Occipital lobe (tissue), 3 donors: ENCODE measurements around the gene DCTN2. TPM values are rescaled to one million over a fixed set of nuclear protein-coding genes. Genes with fewer than 3 reads are reported as not detected.

ENCODE experiments used
- DNase-seq: peaks from one replicate; lab custom pipeline; 2025; lab: John Stamatoyannopoulos, UW
- small RNA-seq: library from RNA; depleted of rRNA; stranded (forward); fragments of <200 nt; gene quantifications from one replicate; pipeline ENCODE3, GENCODE V24; 2014
- total RNA-seq: library from RNA; depleted of rRNA; stranded (reverse); fragments of >200 nt; gene quantifications from one replicate; pipeline ENCODE4 v1.2.3, GENCODE V29; 2014

DCTN2 gene
- total RNA-seq, 1 donor from 2014 or later = 103 TPM

DNA sequence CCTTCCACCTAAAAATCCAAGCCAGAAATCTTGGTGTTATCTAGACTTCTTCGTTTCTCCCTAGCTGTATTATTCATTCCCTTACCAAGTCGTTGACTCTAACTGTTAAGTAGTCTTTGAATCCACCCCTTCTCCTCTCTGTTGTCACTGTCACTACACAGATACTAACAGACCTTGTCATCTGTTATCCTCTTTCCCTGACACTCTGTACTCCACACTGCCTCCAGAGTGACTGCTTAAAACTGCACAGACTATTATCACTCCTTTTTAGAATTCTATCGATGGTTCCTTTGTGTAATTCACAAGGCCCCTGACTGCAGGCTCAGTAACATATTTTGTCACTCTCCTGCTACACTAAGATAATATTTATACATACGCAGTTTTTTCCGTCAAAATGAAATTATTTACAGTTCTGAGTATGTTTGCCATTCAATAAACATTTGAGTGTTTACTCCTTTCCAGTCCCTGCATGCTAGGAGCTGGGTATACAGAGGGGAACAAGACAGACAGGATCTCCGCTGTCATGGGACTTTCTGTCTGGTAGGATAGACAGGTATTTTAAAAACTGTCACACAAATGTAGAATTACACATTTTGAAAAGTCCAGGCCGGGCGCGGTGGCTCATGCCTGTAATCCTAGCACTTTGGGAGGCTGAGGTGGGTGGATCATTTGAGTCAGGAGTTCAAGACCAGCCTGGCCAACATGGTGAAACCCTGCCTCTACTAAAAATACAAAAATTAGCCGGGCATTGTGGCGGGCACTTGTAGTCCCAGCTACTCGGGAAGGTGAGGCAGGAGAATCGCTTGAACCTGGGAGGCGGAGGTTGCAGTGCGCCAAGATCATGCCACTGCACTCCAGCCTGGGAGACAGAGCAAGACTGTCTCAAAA, 55.4 kb downstream of the DCTN2 start:
- DNase-seq = no peak

DNA sequence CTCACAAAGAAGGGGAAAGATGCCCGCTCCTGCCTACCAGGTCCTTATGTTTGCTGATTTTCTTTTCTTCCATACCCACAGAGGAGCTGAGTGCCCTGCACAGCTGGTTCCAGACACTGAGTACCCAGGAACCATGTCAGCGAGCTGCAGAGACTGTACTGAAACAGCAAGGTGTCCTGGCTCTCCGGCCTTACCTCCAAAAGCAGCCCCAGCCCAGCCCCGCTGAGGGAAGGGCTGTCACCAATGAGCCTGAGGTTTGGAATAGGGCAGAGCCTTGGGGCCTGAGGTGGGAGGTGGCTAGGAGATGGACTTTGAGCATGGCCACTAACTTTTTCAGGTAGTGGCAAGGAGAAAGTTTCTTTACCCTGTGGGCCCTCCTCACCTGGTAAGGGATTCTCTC, 56.9 kb downstream of the DCTN2 start:
- DNase-seq = no peak

DNA sequence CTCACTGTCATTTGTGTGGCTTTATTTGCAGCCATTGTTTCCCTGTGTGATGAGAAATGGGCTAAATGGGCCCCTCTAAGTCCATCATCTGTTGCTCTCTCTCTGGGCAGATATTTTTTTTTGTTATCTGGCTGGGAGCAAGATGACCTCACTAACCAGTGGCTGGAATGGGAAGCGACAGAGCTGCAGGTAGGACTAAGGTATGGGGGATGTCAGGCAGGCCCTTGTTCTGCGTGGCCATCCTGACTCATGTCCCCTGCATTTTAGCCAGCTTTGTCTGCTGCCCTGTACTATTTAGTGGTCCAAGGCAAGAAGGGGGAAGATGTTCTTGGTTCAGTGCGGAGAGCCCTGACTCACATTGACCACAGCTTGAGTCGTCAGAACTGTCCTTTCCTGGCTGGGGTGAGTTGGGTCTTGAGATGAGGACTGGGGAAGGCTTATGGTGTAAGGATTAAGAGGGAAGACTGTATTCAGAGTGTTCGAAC, 57.8 kb downstream of the DCTN2 start:
- no peak for DNase-seq

DNA sequence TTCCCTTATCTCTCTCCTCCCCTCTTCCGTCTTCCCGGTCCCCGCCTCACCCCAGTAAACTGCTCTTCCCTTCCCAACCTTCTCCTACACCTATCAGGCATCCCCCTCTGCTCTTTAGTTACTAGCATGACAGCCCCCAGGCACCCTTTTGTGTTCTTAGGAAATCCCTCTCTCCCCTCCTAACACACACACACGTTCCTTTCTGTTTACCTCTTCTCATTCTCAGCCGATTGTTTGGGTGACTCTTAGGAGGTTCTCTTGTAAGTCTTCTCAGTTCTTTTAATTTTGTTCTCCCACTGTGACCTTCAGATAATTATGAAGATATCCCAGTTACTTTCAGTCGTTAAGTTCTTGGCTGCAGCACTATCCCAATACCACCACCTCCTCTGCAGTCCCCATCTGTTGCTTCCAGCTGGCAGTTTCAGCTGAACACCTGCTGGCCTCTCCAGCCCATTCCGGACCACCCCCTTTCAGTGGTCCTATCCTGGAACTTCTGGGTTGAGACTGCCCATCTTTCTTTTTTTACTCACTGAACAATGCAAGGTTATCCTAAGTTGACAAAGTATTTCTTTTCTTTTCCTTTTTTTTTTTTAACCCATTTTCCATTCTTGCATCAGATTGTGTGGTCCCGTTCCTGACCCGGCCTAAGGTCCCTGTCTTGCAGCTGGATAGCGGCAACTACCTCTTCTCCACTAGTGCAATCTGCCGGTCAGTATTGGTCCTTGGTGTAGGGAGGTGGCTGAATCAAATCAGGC, 58.4 kb downstream of the DCTN2 start:
- no peak for DNase-seq

DNA sequence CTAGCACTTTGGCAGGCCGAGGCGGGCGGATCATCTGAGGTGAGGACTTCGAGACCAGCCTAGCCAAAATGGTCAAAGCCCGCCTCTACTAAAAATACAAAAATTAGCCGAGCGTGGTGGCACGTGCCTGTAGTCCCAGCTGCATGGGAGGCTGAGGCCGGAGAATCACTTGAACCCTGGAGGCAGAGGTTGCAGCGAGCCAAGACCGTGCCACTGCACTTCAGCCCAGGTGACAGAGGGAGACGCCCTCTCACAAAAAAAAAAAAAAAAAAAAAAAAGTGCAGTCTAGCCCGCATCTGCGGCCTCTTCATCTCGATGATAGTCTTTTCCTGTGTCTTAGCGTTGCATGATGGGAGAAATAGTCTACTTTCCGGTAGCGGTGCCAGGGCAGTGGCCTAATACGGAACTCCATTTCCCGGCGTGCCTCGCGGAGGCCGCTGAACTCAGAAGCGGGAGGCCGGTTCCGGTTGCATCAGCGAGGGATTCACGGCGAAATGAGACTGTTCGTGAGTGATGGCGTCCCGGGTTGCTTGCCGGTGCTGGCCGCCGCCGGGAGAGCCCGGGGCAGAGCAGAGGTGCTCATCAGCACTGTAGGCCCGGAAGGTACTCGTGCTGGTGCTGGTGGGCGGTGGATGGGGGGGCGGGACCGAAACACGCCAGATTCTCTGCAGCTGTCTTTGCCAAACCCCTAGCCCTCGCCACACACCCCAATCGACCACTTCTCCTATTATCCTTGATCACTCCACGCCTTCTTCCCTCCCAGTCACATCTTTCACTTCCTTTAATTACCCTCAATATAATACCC, 59.2 kb downstream of the DCTN2 start, which contains the start of gene MARS1:
Gene MARS1, plus strand, starts transcription at position 472 of the 805 bp plus-strand sequence. Its CDS starts 23 bp downstream, at position 495.
- DNase-seq = peak; percentile 92

DNA sequence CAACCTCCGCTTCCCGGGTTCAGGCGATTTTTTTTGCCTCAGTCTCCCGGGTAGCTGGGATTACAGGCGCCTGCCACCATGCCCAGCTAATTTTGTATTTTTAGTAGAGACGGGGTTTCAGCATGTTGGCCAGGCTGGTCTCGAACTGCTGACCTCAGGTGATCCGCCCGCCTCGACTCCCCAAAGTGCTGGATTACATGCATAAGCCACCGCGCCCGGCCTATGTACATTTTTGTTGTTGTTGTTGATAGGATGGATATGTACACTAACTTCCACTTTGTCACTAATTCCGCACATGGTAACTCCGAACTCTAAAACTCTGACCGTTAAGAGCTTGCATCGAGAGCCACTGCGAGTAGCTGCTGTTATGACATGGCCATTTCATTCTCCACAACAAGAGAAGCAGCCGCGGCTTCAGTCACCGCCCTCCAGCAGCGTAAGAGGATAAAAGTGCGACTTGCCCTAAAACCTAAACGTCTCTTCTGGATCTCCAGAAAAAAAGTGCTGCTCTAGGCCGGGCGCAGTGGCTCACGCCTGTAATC, 59.9 kb downstream of the DCTN2 start:
- DNase-seq = no peak

DNA sequence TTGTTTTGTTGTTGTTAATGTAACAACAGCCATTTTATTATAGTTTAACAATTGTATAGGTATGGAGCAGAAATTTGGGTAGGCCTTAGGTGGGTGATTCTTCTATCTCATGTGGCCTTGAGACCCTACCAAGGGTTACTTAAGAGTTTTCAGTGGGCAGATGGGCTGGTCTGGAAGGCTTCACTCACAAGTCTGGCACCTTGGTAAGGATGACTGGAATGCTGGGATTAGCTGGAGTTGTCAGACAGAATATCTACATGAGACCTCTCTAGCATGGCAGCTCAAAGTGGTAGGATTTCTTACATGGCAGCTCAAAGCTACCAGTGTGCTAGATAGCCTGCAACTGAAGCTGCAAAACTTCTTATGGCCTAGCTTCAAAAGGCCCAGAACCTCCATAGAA, 61.3 kb downstream of the DCTN2 start:
- no peak for DNase-seq

DNA sequence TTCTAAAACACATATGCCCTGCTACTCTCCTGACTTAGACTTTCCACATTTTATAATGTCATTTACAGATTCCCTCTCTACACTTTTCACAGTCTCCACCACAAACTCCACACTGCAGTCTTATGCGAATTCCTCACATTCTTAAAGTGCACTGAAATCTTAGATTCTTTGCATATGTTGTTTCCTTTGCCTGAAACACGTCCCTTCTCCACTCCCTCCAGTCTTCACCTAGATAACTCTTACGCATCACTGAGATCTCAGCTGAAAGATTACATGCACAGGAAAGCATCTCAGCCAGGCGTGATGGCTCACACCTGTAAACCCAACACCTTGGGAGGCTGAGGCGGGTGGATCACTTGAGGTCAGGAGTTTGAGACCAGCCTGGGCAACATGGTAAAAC, 63.5 kb downstream of the DCTN2 start:
- DNase-seq = no peak

DNA sequence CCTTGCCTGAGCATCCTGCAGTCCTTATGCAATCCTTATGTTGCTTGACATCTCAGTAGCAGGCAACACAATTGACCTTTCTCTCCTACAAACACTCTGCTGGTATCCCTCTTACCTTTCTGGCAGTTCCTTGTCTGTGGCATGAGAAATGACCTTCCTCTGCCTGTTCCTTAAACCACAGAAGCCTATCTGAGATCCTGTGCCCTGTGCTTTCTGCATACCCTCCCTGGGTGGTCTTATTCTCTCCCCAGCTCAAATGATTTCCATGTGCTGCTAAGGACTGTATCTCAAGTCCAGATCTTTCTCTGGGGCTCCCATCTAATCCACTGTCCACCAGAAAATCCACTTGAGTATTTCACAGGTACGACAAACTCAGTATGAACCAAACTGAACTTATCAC, 65.3 kb downstream of the DCTN2 start:
- no peak for DNase-seq

Small RNAs within 50 kb of the gene (small RNA-seq; reads per million reads assigned to genes)
- gene MIR616 = not detected

Other genes with a start within 250 kb of the DCTN2 start
- 21.7 TPM for gene R3HDM2, start 116.1 kb downstream of the DCTN2 start, total RNA-seq
- not detected for gene INHBC, start 112.4 kb downstream of the DCTN2 start, total RNA-seq
- gene INHBE, start 91.9 kb downstream of the DCTN2 start, total RNA-seq = not detected
- 0.16 TPM for gene GLI1, start 87.4 kb downstream of the DCTN2 start, total RNA-seq
- 0.94 TPM for gene ARHGAP9, start 67.3 kb downstream of the DCTN2 start, total RNA-seq
- 65.2 TPM for gene MARS1, start 59.1 kb downstream of the DCTN2 start, total RNA-seq
- gene DDIT3, start 26.7 kb downstream of the DCTN2 start, total RNA-seq = 5.3 TPM
- 2.0 TPM for gene MBD6, start 24.4 kb downstream of the DCTN2 start, total RNA-seq
- gene KIF5A, start 2.9 kb upstream of the DCTN2 start, total RNA-seq = 50.2 TPM
- gene PIP4K2C, start 44.0 kb upstream of the DCTN2 start, total RNA-seq = 13.6 TPM
- gene DTX3, start 57.6 kb upstream of the DCTN2 start, total RNA-seq = 44.5 TPM
- 49.4 TPM for gene ARHGEF25, start 64.2 kb upstream of the DCTN2 start, total RNA-seq
- 45.2 TPM for gene B4GALNT1, start 86.0 kb upstream of the DCTN2 start, total RNA-seq
- 90.0 TPM for gene OS9, start 146.9 kb upstream of the DCTN2 start, total RNA-seq
- gene AGAP2, start 191.6 kb upstream of the DCTN2 start, total RNA-seq = 25.6 TPM
- gene TSPAN31, start 197.8 kb upstream of the DCTN2 start, total RNA-seq = 41.0 TPM
- gene CDK4, start 205.1 kb upstream of the DCTN2 start, total RNA-seq = 59.0 TPM
- 15.9 TPM for gene MARCHF9, start 207.9 kb upstream of the DCTN2 start, total RNA-seq
- not detected for gene CYP27B1, start 219.9 kb upstream of the DCTN2 start, total RNA-seq
- gene METTL1, start 224.9 kb upstream of the DCTN2 start, total RNA-seq = 0.94 TPM
- gene EEF1AKMT3, start 225.4 kb upstream of the DCTN2 start, total RNA-seq = 2.2 TPM
- 27.3 TPM for gene TSFM, start 235.6 kb upstream of the DCTN2 start, total RNA-seq